Ishikawa (cell line): ENCODE measurements around the gene ATXN10.

ENCODE experiments used
- CEBPB ChIP-seq: IDR thresholded peaks from 2 replicates; pipeline ENCODE4 v1.6.1; 2012
- CREB1 ChIP-seq: IDR thresholded peaks from 2 replicates; pipeline ENCODE4 v1.6.1; 2012; ENCODE audit warnings: low read depth
- EGR1 ChIP-seq: IDR thresholded peaks from 2 replicates; pipeline ENCODE4 v1.6.1; 2012
- EP300 ChIP-seq: IDR thresholded peaks from 2 replicates; pipeline ENCODE4 v1.6.1; 2012; ENCODE audit warnings: borderline replicate concordance
- FOXM1 ChIP-seq: IDR thresholded peaks from 2 replicates; pipeline ENCODE4 v1.6.1; 2012; ENCODE audit warnings: low read depth, borderline replicate concordance
- RAD21 ChIP-seq: IDR thresholded peaks from 2 replicates; pipeline ENCODE4 v1.6.1; 2012; ENCODE audit warnings: low read depth
- TCF12 ChIP-seq: IDR thresholded peaks from 2 replicates; pipeline ENCODE4 v1.6.1; 2012; ENCODE audit warnings: low read depth
- YY1 ChIP-seq: IDR thresholded peaks from 2 replicates; pipeline ENCODE4 v1.6.1; 2012; ENCODE audit warnings: low read depth
- ZBTB7A ChIP-seq: IDR thresholded peaks from 2 replicates; pipeline ENCODE4 v1.6.1; 2012; ENCODE audit warnings: low read depth
- TF ChIP-seq, protein P1 (sequence below): IDR thresholded peaks from 2 replicates; pipeline ENCODE4 v1.6.1; 2012
- TF ChIP-seq, protein P2 (sequence below): IDR thresholded peaks from 2 replicates; pipeline ENCODE4 v1.6.1; 2012; ENCODE audit warnings: low read depth, mild to moderate bottlenecking

DNA sequence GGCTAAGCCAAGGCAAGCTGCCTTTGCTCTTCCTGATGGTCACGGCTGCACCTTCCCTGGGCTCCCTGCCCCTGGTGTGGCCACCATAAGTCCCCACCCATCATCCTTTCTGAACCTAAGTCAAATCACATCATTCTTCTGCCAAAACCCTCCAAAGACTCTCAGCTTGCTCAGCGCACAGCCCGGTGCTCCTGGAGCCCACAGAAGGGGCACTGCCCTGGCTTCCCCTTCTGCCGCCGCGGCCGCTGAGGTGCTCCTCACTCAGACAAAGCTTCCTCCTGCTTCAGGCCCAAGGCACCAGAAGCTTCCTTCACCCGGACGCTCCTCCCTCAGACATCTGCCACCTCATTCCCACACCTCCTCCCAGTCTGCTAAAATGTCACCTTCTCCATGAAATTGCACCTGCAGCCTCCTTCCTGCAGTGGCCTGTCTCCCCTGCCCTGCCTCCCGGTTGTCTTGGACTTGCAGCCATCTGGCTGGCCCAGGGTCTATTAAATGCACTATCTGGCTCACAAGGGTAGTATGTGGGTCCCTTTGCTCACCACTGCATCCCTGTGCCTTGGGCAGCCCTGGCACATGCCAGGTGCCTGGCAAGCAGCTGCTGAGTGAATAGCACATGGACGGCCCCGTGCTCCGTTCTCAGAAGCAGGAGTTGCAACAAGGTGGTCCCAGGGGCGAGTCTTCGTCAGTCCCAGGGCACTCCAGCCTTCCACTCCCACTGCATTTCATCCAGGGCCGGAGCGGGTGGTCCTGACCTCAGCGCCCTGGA lies 197.1 kb downstream of the ATXN10 start:
- TF ChIP-seq YY1: no peak
- TF ChIP-seq, protein P1, sequence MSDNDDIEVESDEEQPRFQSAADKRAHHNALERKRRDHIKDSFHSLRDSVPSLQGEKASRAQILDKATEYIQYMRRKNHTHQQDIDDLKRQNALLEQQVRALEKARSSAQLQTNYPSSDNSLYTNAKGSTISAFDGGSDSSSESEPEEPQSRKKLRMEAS: no peak
- no peak for TF ChIP-seq ZBTB7A
- TF ChIP-seq CREB1: no peak
- TF ChIP-seq RAD21: no peak
- no peak for TF ChIP-seq CEBPB
- TF ChIP-seq EGR1: no peak
- no peak for TF ChIP-seq EP300
- TF ChIP-seq, protein P2, sequence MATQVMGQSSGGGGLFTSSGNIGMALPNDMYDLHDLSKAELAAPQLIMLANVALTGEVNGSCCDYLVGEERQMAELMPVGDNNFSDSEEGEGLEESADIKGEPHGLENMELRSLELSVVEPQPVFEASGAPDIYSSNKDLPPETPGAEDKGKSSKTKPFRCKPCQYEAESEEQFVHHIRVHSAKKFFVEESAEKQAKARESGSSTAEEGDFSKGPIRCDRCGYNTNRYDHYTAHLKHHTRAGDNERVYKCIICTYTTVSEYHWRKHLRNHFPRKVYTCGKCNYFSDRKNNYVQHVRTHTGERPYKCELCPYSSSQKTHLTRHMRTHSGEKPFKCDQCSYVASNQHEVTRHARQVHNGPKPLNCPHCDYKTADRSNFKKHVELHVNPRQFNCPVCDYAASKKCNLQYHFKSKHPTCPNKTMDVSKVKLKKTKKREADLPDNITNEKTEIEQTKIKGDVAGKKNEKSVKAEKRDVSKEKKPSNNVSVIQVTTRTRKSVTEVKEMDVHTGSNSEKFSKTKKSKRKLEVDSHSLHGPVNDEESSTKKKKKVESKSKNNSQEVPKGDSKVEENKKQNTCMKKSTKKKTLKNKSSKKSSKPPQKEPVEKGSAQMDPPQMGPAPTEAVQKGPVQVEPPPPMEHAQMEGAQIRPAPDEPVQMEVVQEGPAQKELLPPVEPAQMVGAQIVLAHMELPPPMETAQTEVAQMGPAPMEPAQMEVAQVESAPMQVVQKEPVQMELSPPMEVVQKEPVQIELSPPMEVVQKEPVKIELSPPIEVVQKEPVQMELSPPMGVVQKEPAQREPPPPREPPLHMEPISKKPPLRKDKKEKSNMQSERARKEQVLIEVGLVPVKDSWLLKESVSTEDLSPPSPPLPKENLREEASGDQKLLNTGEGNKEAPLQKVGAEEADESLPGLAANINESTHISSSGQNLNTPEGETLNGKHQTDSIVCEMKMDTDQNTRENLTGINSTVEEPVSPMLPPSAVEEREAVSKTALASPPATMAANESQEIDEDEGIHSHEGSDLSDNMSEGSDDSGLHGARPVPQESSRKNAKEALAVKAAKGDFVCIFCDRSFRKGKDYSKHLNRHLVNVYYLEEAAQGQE: no peak
- TF ChIP-seq FOXM1: no peak
- TF ChIP-seq TCF12: no peak
